ENCODE data around the gene SLC38A6. TPM values are rescaled to one million over a fixed set of nuclear protein-coding genes. Genes with fewer than 3 reads are reported as not detected.

SLC38A6 gene
- total RNA-seq, 6 donors from 2014 or later = 13.7 to 37.7 (median 23.8) TPM

DNA sequence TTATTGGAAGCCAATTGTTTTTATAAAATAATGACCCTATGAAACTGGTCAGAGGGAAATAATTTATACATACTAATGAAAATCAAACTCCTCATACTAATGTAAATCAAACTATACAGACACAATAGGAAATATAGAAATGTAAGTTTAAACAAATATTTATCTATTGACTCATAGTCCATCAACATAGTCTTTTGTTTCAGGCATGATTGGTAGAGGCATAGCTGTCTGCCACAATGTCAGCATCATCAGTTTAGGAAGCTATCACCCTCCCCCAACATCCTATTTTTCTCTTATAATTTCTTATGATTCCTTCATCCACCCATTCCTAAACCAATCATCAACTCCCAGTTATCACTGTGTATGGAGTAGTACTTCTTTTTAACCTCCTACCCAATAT is 117.7 kb downstream of the SLC38A6 start:
- no peak for DNase-seq
- Histone ChIP-seq H3K4me3 (no peak overlapping the region), H3K27ac (no peak overlapping the region), H3K27me3 (no peaks in the 10 kb centered on the region), H3K36me3 (no peaks in the 10 kb centered on the region), H3K9me3 (no peaks in the 10 kb centered on the region), H3K4me1 (peaks cover 21 to 24% (median 22%) of the 10 kb centered on the region in 4 donors)
- TF ChIP-seq, protein P1, sequence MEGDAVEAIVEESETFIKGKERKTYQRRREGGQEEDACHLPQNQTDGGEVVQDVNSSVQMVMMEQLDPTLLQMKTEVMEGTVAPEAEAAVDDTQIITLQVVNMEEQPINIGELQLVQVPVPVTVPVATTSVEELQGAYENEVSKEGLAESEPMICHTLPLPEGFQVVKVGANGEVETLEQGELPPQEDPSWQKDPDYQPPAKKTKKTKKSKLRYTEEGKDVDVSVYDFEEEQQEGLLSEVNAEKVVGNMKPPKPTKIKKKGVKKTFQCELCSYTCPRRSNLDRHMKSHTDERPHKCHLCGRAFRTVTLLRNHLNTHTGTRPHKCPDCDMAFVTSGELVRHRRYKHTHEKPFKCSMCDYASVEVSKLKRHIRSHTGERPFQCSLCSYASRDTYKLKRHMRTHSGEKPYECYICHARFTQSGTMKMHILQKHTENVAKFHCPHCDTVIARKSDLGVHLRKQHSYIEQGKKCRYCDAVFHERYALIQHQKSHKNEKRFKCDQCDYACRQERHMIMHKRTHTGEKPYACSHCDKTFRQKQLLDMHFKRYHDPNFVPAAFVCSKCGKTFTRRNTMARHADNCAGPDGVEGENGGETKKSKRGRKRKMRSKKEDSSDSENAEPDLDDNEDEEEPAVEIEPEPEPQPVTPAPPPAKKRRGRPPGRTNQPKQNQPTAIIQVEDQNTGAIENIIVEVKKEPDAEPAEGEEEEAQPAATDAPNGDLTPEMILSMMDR (IDR thresholded peaks at IDR 0.05) = no peak
- TF ChIP-seq POLR2A (IDR thresholded peaks at IDR 0.05) (no peak), EP300 (IDR thresholded peaks at IDR 0.05) (no peak), POLR2AphosphoS5 (IDR thresholded peaks at IDR 0.05) (no peak)
- no peak for ATAC-seq (ENCODE audit: low FRiP score in 2 of 2)

DNA sequence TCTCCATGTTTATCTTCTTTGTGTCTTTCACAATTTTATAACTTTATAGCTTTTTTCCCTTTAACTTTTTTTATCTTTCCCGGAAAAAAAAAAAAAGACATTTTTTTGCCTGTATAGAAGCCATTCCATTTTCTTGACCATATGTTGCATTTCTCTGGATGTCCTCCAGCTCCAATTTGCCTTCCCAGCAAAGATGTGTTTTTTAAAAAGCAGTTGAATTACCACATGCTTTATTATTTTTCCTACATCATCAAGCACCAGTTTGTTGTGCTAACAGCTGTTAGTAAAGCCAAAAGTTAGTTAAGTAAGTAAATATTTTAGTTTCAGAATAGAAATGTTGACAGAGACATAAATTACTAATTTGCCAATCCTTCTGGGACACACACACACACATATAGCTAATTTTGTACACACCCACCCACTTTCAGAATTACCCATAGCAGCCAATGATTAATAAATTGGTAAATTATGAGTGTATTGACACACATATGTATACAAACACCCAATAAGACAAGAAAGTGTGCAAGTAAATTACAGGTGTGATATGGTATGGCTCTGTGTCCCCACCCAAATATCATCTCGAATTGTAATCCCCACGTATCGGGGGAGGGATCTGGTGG is 118.3 kb downstream of the SLC38A6 start:
- TF ChIP-seq POLR2AphosphoS5 (IDR thresholded peaks at IDR 0.05) (no peak), POLR2A (IDR thresholded peaks at IDR 0.05) (no peak), EP300 (IDR thresholded peaks at IDR 0.05) (no peak)
- TF ChIP-seq, protein P1 (IDR thresholded peaks at IDR 0.05) = no peak
- ATAC-seq (ENCODE audit: low FRiP score in 2 of 2) = no peak
- Histone ChIP-seq H3K9me3 (no peaks in the 10 kb centered on the region), H3K27me3 (no peaks in the 10 kb centered on the region), H3K4me1 (peaks cover 25 to 27% (median 27%) of the 10 kb centered on the region in 4 donors), H3K27ac (no peak overlapping the region), H3K36me3 (no peaks in the 10 kb centered on the region), H3K4me3 (no peak overlapping the region)
- 60 to 66% methylated on average over 4 of the region's 4 CpGs for WGBS, 2 donors
- no peak for DNase-seq

GRCh38 chr14:61101803-61102548 is 120.9 kb downstream of the SLC38A6 start:
- Histone ChIP-seq H3K9me3 (no peaks in the 10 kb centered on the region), H3K27ac (peak overlapping the region; percentile 11 to 73 (median 68)), H3K27me3 (no peaks in the 10 kb centered on the region), H3K4me1 (peaks cover 25 to 29% (median 27%) of the 10 kb centered on the region in 4 donors), H3K36me3 (no peaks in the 10 kb centered on the region), H3K4me3 (no peak overlapping the region)
- DNase-seq (no peak), ATAC-seq (ENCODE audit: low FRiP score in 2 of 2) (peak in 1 of 2 donors; percentile 59)
- WGBS, 2 donors = 5 to 12% methylated on average over 4 of the region's 4 CpGs
- TF ChIP-seq, protein P1 (IDR thresholded peaks at IDR 0.05) = no peak
- TF ChIP-seq EP300 (IDR thresholded peaks at IDR 0.05) = peak in 1 of 4 donors; percentile 37
- TF ChIP-seq POLR2AphosphoS5 (IDR thresholded peaks at IDR 0.05) = peak in 1 of 2 donors; percentile 63

Small RNA genes lying within 50 kb of the gene (small RNA-seq; reads per million reads assigned to genes)
- 0 reads per million in 4 donors for gene RNU6-398P

Other genes starting within 250 kb of the SLC38A6 start
- 10 to 100 TPM; 15.3 to 66.0 (median 19.9) TPM for gene MNAT1, start 246.5 kb upstream of the SLC38A6 start, total RNA-seq
- gene TRMT5, start 166 bp upstream of the SLC38A6 start, total RNA-seq = 10 to 100 TPM in 3 of 6 donors, 1 to 10 TPM in 3; 2.0 to 53.4 (median 9.1) TPM